ENCODE data around the gene SIRT3. TPM values are rescaled to one million over a fixed set of nuclear protein-coding genes. Genes with fewer than 3 reads are reported as not detected.

The SIRT3 gene
- total RNA-seq, 4 donors from 2014 or later, result 7.2 to 27.9 (median 20.6) TPM

DNA sequence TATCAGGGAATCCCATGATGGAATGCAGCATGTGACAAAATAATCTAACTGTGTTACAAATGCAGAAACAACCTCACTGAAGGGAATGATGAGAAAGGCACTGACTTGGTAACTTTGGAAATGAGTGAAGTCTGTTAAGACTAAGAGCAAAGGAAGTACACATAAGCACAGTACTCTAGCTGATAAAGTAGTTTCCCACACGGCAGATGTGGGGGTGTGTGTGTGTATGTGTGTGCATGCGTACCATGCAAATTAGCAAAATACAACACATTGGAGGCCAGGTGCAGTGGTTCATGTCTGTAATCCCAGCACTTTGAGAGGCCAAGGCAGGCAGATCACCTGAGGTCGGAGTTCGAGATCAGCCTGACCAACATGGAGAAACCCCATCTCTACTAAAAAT lies 25.5 kb upstream of the SIRT3 start:
- no peaks in the 10 kb centered on the region for H3K27me3 ChIP-seq
- no peak overlapping the region for H3K27ac ChIP-seq
- 81 to 100% methylated on average over 4 of the region's 4 CpGs for WGBS, 2 donors (ENCODE audit: low coverage in 1 of 2)
- no peak overlapping the region for H3K4me3 ChIP-seq
- H3K4me1 ChIP-seq, result no peaks in the 10 kb centered on the region
- in situ Hi-C loops (cut with MboI; ENCODE audit: low pct_ligation_motif_present in 1 of 4, low pct_unique_long_range_greater_than_20kb in 1 of 4, low sequenced_read_pairs in 3 of 4), result no loop called here
- no peak for DNase-seq
- no peak for TF ChIP-seq POLR2AphosphoS5 (IDR thresholded peaks at IDR 0.05)
- TF ChIP-seq, protein P1, sequence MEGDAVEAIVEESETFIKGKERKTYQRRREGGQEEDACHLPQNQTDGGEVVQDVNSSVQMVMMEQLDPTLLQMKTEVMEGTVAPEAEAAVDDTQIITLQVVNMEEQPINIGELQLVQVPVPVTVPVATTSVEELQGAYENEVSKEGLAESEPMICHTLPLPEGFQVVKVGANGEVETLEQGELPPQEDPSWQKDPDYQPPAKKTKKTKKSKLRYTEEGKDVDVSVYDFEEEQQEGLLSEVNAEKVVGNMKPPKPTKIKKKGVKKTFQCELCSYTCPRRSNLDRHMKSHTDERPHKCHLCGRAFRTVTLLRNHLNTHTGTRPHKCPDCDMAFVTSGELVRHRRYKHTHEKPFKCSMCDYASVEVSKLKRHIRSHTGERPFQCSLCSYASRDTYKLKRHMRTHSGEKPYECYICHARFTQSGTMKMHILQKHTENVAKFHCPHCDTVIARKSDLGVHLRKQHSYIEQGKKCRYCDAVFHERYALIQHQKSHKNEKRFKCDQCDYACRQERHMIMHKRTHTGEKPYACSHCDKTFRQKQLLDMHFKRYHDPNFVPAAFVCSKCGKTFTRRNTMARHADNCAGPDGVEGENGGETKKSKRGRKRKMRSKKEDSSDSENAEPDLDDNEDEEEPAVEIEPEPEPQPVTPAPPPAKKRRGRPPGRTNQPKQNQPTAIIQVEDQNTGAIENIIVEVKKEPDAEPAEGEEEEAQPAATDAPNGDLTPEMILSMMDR (IDR thresholded peaks at IDR 0.05), result no peak
- no peak for TF ChIP-seq POLR2A (IDR thresholded peaks at IDR 0.05)
- no peak for TF ChIP-seq EP300 (IDR thresholded peaks at IDR 0.05; ENCODE audit: low read depth)
- intact Hi-C loops (cut with DNase I; ENCODE audit: low total_unique reads), result no loop called here
- H3K36me3 ChIP-seq, result no peaks in the 10 kb centered on the region
- H3K9me3 ChIP-seq, result no peaks in the 10 kb centered on the region

DNA sequence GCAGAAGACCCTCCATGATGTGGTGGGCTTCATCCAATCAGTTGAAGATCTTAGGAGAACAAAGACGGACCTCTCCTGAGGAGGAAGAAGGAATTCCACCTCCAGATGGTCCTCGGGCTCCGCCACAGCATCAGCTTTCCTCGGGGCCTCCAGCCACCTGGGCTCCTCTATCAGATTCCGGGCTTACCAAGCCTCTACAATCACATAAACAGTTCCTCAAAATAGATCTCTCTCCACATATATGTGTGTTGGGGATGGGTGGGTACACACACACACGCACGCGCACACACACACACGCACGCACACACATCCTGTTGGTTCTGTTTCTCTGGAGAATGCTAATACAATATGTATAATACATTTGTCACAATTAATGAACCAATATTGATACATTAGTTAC lies 23.3 kb upstream of the SIRT3 start:
- intact Hi-C loops (cut with DNase I; ENCODE audit: low total_unique reads), result no loop called here
- 72 to 88% methylated on average over 5 to 10 of the region's 10 CpGs for WGBS, 2 donors (ENCODE audit: low coverage in 1 of 2)

DNA sequence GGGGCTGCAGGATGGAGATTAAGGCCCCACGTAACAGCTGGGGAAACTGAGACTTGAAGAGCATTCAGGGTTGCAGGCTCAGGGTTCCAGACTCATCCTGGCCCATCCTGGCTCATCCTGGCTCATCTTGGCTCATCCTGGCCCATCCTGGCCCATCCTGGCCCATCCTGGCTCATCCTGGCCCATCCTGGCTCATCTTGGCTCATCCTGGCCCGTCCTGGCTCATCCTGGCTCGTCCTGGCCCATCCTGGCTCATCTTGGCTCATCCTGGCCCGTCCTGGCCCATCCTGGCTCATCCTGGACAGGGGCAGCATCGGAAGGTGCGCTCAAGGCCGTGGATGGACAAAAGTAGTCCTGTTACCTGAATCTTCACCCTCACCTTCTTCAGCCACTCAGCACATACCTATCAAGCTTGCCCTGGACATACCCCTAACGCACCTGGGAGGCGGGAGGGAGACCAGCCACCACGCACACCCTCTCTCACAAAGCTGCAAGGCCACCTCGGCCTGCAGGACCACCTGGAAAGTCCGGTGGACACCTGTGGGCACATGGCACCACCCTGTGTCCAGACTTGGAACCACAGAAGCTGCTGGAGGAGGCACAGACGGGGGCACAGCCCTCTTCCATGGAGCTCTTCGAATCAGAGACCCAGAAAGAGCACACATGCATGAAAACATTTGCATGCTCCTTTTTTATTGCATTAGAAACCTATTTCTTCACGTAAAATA lies 21.8 kb upstream of the SIRT3 start:
- H3K27ac ChIP-seq, result no peak overlapping the region
- intact Hi-C loops (cut with DNase I; ENCODE audit: low total_unique reads), result no loop called here
- WGBS, 2 donors (ENCODE audit: low coverage in 1 of 2), result 79% methylated on average over 15 of the region's 15 CpGs; no CpG with 5 or more reads in 1 of the 2 donors
- no peaks in the 10 kb centered on the region for H3K4me1 ChIP-seq
- no peak overlapping the region for H3K4me3 ChIP-seq
- no peak for DNase-seq
- no peaks in the 10 kb centered on the region for H3K36me3 ChIP-seq
- in situ Hi-C loops (cut with MboI; ENCODE audit: low pct_ligation_motif_present in 1 of 4, low pct_unique_long_range_greater_than_20kb in 1 of 4, low sequenced_read_pairs in 3 of 4), result loop anchor here in 1 of 4 donors (10.0 kb wide), 1 partner anchor 107 kb away; the partner anchor contains the start of gene B4GALNT4
- no peaks in the 10 kb centered on the region for H3K27me3 ChIP-seq
- TF ChIP-seq, protein P1 (IDR thresholded peaks at IDR 0.05), result peak in 1 of 5 experiments; percentile 7
- TF ChIP-seq EP300 (IDR thresholded peaks at IDR 0.05; ENCODE audit: low read depth), result no peak
- H3K9me3 ChIP-seq, result no peaks in the 10 kb centered on the region

More for the DNA sequence above, 23.3 kb upstream of the SIRT3 start:
- Histone ChIP-seq H3K27ac (no peak overlapping the region), H3K4me3 (no peak overlapping the region), H3K36me3 (no peaks in the 10 kb centered on the region), H3K4me1 (no peaks in the 10 kb centered on the region), H3K9me3 (no peaks in the 10 kb centered on the region), H3K27me3 (no peaks in the 10 kb centered on the region)
- no peak for DNase-seq
- in situ Hi-C loops (cut with MboI; ENCODE audit: low pct_ligation_motif_present in 1 of 4, low pct_unique_long_range_greater_than_20kb in 1 of 4, low sequenced_read_pairs in 3 of 4), result loop anchor here in 1 of 4 donors (10.0 kb wide), 1 partner anchor 105 kb away; the partner anchor contains the start of gene B4GALNT4
- TF ChIP-seq POLR2A (IDR thresholded peaks at IDR 0.05) (no peak), EP300 (IDR thresholded peaks at IDR 0.05; ENCODE audit: low read depth) (no peak), POLR2AphosphoS5 (IDR thresholded peaks at IDR 0.05) (no peak)
- TF ChIP-seq, protein P1 (IDR thresholded peaks at IDR 0.05), result no peak

DNA sequence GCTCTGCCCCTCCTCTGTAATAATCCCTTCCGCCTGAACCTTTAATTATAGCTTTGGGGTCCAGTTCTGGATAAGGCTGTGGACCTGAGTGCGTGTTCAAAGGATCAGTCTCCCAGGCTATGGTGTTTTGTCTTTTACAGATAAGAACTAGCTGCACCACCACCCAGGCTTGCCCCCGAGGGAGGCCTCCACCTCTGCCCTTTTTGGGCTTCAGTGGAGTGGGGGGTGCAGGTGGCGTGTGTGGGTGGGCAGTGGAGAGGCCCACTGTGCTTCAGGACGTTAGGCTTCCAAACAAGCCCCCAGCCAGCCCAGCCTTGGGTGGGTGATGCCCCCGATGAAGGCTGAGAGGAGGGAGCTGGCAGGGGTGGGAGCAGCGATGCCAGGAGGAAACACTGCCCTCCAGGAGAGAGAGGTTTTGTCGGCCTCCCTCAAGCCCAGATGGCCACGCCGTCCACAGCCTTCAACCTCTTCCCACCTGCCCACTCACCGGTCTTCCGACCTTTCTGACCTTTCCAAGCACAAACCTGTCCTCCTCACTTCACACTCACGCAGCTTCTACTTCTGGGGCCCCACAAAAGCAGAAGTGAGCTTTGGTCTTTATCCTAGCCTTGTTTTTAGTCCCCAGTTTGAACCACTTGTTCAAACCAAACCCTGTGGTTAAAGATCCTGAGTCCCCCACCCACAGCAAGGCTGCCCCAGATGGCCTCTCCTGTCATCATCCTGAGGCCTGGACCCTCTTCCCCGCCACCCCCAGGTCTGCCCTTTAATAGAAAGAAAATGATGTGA lies 21.0 kb upstream of the SIRT3 start:
- no peak overlapping the region for H3K4me3 ChIP-seq
- H3K4me1 ChIP-seq, result no peaks in the 10 kb centered on the region
- no peak for TF ChIP-seq POLR2AphosphoS5 (IDR thresholded peaks at IDR 0.05)
- in situ Hi-C loops (cut with MboI; ENCODE audit: low pct_ligation_motif_present in 1 of 4, low pct_unique_long_range_greater_than_20kb in 1 of 4, low sequenced_read_pairs in 3 of 4) (loop anchor here in 1 of 4 donors (10.0 kb wide), 1 partner anchor 108 kb away; the partner anchor contains the start of gene B4GALNT4), intact Hi-C loops (cut with DNase I; ENCODE audit: low total_unique reads) (no loop called here)
- 75 to 77% methylated on average over 8 to 14 of the region's 14 CpGs for WGBS, 2 donors (ENCODE audit: low coverage in 1 of 2)
- no peak overlapping the region for H3K27ac ChIP-seq
- H3K27me3 ChIP-seq, result no peaks in the 10 kb centered on the region
- no peak for DNase-seq
- H3K36me3 ChIP-seq, result no peaks in the 10 kb centered on the region
- no peaks in the 10 kb centered on the region for H3K9me3 ChIP-seq

Data from transverse colon (tissue), 4 donors.